Measurements from ENCODE around the gene MUC6. TPM values are rescaled to one million over a fixed set of nuclear protein-coding genes. Genes with fewer than 3 reads are reported as not detected.

The MUC6 gene
- total RNA-seq, 2 donors from 2014 or later: 0.10 TPM; not detected in 1

DNA sequence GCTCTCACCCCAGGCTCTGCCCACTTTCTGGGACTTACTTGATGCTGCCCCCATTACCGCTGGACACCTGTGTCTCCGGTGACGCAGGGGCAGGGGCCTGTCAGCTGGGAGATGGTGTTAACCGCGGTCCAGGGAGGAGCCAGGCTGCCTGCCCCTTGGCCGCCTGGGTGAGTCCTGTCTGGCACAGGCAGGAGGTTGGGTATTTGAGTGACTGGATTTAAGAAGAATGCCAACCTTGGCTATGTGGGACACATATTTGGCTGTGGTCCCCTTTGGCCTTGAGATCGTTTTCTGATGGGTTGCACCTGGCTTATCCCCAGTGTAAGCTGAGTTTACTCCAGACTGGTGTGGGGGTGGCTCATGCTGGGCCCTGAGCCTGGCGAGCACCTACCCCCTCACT is 2.5 kb downstream of the MUC6 start:
- Histone ChIP-seq H3K27ac (no peak overlapping the region), H3K27me3 (no peaks in the 10 kb centered on the region), H3K9me3 (no peaks in the 10 kb centered on the region), H3K4me1 (no peaks in the 10 kb centered on the region), H3K9ac (ENCODE audit: low read depth in 2 of 2, low read length in 2 of 2) (no peak overlapping the region), H3K4me3 (no peak overlapping the region), H3K36me3 (no peaks in the 10 kb centered on the region)
- TF ChIP-seq, protein P1, sequence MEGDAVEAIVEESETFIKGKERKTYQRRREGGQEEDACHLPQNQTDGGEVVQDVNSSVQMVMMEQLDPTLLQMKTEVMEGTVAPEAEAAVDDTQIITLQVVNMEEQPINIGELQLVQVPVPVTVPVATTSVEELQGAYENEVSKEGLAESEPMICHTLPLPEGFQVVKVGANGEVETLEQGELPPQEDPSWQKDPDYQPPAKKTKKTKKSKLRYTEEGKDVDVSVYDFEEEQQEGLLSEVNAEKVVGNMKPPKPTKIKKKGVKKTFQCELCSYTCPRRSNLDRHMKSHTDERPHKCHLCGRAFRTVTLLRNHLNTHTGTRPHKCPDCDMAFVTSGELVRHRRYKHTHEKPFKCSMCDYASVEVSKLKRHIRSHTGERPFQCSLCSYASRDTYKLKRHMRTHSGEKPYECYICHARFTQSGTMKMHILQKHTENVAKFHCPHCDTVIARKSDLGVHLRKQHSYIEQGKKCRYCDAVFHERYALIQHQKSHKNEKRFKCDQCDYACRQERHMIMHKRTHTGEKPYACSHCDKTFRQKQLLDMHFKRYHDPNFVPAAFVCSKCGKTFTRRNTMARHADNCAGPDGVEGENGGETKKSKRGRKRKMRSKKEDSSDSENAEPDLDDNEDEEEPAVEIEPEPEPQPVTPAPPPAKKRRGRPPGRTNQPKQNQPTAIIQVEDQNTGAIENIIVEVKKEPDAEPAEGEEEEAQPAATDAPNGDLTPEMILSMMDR (IDR thresholded peaks at IDR 0.05): no peak
- intact Hi-C loops (cut with DNase I): no loop called here
- DNase-seq: no peak

DNA sequence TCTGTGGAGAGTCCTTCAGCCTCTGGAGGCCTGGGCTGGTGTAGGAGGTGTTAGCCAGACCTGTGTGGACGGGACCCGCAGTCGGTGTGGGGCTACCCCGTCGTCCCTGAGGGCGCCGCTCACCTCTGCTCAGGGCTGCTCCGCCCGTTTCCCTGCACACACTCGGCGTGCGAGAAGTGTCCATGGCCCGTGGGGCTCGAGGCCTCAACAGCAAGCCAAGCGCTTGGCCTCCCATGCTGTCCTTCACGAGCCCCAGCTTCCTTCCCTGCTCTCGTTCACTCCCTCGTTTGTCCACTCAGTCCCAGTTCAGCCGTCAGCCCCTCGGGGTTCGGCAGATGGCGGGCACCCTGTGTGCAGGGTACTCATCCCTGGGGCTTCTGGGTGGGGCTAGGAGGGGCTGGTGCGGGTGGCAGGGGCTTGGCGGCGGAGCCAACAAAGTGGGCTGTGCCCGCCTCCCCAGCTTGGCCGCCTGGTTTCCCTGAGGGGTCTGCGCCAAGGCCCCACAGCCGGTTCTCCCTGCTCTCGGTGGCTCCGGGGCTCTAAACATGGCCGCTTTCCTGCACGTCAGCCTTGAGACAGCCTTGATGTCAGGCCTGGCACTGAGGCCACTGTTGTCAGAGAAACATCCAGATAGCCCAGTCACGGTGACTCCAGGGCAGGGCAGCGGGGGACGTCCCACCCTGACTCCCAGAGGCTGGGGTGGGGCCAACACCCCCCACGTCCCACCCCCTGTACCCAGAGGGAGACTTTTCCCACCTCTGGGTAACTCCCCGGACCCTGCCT is 3.3 kb downstream of the MUC6 start:
- H3K36me3 ChIP-seq: no peaks in the 10 kb centered on the region
- no peak overlapping the region for H3K4me3 ChIP-seq
- no peak overlapping the region for H3K9ac ChIP-seq (ENCODE audit: low read depth in 2 of 2, low read length in 2 of 2)
- DNase-seq: no peak
- H3K27me3 ChIP-seq: no peaks in the 10 kb centered on the region
- H3K9me3 ChIP-seq: no peaks in the 10 kb centered on the region
- no peaks in the 10 kb centered on the region for H3K4me1 ChIP-seq
- intact Hi-C loops (cut with DNase I): no loop called here
- TF ChIP-seq, protein P1 (IDR thresholded peaks at IDR 0.05): no peak
- no peak overlapping the region for H3K27ac ChIP-seq

DNA sequence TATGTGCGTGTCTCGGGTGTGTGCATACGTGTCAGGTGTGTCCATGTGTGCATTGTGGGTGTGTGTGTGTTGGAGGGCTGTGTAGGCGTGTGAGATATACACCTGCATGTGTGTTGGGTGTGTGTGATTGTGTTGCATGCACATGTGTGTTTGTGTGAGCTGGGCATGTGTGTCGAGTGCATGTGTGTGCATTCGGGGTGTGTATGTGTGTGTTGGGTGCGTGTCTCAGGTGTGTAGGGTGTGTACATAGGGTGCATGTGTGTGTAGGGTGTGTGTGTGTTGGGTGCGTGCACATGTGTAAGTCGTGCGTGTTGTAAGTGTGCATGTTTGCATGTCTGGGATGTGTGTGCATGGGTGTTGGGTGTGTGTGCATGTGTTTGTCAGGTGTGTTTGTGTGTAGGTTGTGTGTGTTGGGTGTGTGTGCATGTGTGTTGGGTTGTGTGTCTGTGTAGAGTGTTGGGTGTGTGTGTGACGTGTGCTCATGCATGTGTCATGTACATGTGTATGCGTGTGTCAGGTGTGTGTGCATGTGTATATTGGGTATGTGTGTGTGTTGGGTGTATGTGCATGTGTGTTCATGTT is 4.1 kb downstream of the MUC6 start:
- H3K9me3 ChIP-seq: no peaks in the 10 kb centered on the region
- TF ChIP-seq, protein P1 (IDR thresholded peaks at IDR 0.05): no peak
- no peaks in the 10 kb centered on the region for H3K27me3 ChIP-seq
- no peak overlapping the region for H3K4me3 ChIP-seq
- no peak for DNase-seq
- H3K4me1 ChIP-seq: no peaks in the 10 kb centered on the region
- intact Hi-C loops (cut with DNase I): no loop called here
- no peaks in the 10 kb centered on the region for H3K36me3 ChIP-seq
- H3K27ac ChIP-seq: no peak overlapping the region
- no peak overlapping the region for H3K9ac ChIP-seq (ENCODE audit: low read depth in 2 of 2, low read length in 2 of 2)

DNA sequence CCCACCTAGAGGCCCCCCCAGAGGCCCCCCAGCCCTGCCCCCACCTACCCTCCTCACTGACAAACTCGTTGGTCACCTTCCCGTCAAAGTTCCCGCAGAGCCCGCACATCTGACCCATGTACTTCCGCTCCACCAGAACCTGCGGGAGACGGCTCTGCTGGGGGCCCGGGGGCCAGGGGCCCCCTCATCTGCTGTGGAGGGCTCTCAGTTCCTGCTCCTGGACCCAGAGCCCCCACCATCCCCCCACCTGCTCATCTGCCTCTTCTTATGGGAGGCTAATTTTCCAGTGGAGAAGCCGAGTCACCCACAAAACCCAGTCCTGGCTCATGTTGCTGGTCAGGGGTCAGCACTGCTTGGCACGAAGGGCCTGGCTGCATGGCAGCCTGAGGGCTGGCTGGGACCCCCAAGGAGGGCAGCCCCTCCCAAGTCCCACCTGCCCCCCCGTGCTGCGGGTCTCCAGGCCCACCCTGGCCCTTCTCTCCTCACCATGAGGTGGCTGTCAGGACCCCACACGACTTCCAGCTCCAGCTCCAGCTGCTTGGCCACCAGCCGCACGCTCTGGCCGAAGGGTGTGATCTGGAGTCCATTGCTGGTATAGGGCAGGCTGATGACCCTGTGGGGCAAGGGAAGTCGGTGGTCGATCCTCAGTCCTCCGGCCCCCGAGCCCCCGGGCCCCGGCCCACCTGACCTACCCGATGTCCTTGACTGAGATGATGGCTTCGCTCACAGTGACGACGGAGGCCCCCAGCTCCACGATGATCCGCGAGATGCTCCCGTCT is 5.2 kb downstream of the MUC6 start:
- intact Hi-C loops (cut with DNase I): no loop called here
- Histone ChIP-seq H3K27ac (no peak overlapping the region), H3K4me1 (no peaks in the 10 kb centered on the region), H3K4me3 (no peak overlapping the region), H3K36me3 (no peaks in the 10 kb centered on the region), H3K9me3 (no peaks in the 10 kb centered on the region), H3K9ac (ENCODE audit: low read depth in 2 of 2, low read length in 2 of 2) (no peak overlapping the region), H3K27me3 (no peaks in the 10 kb centered on the region)
- TF ChIP-seq, protein P1 (IDR thresholded peaks at IDR 0.05): no peak
- no peak for DNase-seq

DNA sequence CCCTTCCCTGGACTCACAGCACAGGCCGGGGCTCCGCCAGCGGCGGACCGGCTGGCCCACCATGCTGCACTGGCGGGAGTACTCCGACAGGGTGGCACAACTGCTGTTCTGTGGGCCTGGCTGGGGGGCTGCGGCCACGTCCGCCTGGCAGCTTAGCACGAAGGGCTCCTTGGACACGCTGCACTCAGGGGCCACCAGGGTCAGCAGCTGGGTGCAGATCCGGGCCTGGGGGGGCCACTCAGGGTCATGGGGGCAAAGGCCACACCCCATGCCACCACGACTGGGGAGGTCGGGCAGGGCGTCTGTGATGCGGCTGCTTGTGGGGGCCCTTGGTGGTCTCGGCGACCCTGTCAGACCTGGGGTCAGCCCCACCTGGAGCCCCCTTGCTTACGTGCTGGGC is 6.0 kb downstream of the MUC6 start:
- TF ChIP-seq, protein P1 (IDR thresholded peaks at IDR 0.05): no peak
- Histone ChIP-seq H3K9ac (ENCODE audit: low read depth in 2 of 2, low read length in 2 of 2) (no peak overlapping the region), H3K4me1 (no peaks in the 10 kb centered on the region), H3K36me3 (no peaks in the 10 kb centered on the region), H3K27ac (no peak overlapping the region), H3K9me3 (no peaks in the 10 kb centered on the region), H3K4me3 (no peak overlapping the region), H3K27me3 (no peaks in the 10 kb centered on the region)
- intact Hi-C loops (cut with DNase I): no loop called here
- DNase-seq: no peak

Measured in colonic mucosa (tissue), 4 donors.